HG03439 (cell line): ENCODE results near the gene ALG3.

Experiments
- ATAC-seq: cut with Tn5 transposase; IDR thresholded peaks from one replicate; pipeline ENCODE4 v1.9.1; 2021; ENCODE audit warnings: mild to moderate bottlenecking, moderate library complexity; ENCODE audit not compliant: unreplicated experiment

Gene ALG3

DNA sequence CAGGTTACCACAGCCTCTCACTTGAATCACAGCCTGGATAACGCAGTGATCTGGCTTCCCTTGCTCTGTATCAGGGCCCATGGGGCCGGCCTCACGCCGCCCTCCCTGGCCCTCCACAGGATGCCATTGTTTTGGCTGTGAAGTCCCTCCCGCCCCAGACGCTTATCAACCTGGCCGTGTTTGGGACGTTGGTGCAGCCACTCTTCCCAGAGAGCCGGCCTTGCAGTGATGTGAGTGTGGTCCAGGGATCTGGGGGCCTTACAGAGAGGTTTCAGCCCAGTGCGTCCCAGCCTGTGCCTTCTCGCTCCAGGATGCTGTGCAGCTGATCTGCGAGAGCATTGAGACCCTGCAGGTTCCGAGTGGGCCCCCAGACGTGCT lies 12.7 kb downstream of the ALG3 start:
- ATAC-seq, result no peak

DNA sequence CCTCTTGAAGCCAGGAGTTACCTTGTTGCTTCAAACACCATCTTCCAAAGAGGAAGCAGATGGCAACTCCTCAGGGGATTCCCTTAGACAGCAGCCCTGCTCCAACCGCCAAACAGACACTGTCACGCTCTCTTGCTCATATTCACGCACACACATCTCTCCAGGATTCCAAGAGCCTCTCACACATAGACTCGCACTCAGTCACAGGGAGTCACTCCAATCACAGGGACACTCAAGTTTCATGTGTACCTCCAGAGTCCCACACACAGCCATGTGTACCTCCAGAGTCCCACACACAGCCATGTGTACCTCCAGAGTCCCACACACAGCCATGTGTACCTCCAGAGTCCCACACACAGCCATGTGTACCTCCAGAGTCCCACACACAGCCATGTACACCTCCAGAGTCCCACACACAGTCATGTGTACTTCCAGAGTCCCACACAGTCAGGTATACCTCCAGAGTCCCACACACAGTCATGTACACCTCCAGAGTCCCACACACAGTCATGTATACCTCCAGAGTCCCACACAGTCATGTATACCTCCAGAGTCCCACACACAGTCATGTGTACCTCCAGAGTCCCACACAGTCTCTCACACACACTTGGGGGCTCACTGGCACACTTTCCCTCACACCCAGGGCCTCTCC lies 13.3 kb downstream of the ALG3 start:
- no peak for ATAC-seq

DNA sequence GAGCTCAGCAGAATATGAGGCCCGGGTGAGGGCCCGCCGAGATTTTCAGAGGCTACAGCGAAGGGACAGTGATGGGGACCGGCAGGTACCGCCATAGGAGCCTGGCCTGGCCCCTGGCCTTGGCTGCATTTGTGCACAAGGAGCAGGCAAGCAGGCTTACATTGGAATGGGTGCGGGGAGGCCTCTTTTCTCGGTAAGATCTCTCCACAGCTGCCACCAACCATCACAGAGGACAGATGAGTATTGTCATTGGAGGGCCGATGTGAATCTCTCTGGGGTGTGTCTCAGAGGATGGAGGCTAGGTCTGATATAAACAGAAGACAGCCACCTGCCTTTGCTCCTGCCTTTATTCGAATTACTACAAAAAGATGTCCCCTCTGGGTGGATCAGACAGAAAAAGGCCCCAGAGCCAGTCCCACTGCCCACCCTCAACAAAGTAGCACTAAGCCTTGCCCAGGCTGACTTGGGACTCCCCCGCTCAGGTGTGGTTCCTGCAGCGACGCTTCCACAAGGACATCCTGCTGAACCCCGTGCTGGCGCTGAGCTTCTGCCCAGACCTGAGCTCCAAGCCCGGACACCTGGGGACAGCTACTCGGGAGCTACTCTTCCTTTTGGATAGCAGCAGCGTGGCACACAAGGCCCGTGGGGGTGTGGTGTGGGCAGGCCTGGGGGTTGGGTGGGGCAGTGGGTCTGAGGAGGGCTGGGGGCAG lies 13.9 kb downstream of the ALG3 start:
- no peak for ATAC-seq

DNA sequence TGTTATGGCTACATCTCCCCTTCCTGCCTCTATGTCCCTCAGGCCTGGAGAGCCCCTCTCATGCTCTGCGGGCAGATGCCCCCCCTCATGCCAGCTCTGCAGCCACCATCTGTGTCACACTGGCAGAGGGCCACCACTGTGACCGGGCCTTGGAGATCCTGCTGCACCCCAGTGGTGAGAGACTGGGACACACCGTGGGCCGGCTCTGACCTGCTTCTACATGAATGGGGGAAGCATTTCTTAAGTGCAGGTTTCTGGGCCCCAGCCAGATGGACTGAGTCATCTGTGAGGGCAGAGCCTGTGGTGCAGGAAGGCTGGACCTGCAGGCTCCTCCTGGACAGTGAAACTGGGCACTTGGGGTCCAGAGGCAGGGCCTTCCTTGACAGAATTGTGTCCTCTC lies 14.5 kb downstream of the ALG3 start:
- no peak for ATAC-seq

DNA sequence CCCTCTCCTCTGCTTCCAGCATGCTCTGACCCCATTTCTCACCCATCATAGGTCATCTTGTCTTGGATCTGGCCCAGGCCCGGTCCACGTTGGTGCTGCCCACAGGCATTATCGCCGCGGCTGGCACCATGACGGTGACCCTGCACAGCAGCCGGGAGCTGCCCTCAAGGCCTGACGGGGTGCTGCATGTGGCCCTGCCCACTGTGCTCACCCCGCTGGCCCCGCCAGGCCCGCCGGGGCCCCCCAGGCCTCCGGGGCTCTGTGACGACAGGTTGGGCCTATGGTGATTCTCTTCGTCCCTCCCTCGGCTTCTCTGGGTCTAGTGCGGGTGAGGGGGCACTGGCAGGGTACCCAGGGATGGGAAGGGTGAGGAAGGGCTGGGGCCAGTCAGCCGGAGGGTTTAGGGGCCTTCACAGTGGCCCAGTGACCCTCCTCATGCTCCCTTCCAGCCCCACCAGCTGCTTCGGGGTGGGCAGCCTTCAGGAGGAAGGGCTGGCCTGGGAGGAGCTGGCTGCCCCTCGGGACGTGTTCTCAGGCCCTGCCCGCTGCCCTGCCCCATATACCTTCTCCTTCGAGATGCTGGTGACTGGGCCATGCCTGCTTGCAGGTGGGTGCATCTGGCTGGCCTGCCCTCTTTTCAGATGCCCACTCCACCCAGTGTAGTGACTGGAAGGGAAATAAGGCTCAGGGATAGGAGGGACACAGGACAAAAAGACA lies 15.5 kb downstream of the ALG3 start:
- ATAC-seq, result no peak

DNA sequence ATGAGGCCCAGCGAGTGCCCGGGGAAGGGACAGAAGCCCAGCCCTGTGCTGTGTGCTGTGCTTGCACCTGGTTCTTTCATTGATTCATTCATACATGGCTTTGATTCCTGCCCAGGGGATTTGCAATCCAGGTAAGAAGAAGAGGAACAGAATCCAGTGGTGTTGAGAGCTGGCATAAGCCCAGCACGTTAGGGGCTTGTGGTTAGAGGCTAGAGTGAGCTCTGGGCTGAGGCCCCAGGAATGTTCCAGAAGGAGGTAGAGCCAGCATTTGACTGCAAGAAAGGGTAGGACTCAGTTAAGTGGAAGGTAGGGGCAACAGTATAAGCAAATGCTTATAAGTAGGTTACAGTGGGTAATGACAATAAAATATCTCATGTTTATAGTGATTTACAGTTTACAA lies 17.1 kb downstream of the ALG3 start:
- ATAC-seq, result no peak

DNA sequence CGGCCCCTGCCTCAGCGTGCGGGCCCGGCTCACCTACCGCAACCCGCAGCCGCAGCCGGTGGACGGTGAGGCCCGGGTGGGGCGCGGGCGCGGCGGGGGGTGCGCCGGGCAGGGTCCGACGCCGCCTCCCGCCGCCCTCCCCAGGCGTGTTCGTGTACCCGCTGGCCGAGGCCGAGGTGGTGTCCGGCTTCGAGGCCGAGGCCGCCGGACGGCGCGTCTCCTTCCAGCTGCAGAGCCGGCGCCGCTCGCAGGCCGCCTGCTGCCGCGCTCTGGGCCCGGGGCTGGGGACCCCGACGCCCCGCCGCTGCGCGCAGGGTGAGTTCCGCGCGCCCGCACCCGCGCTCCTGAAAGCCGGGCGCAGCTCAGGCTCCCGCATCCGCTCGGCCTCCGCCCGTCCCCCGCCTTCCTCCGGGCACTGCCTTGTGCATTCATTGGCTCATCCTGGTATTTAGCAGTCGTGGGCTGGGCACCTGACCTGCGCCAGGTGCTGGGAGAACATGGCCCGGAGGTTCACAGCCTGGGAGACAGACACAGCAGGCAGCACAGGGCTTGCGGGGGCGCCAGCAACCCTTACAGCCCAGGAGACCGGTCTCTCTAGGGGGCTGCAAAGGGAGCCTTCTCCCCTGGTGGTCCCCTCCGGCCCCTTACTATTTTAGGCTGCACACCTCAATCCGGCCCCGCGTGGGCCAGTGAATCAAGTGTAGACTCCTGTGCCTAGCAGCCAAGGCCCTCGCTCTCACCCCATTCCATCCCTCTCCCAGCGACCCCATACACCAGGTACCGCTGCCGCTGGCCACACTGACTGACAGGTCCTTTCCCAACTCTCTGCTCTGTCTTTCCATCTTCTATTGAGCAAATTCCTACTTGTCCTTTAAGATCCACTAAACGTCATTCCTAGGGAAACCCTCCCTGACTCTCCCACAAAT lies 17.9 kb downstream of the ALG3 start:
- ATAC-seq, result no peak

DNA sequence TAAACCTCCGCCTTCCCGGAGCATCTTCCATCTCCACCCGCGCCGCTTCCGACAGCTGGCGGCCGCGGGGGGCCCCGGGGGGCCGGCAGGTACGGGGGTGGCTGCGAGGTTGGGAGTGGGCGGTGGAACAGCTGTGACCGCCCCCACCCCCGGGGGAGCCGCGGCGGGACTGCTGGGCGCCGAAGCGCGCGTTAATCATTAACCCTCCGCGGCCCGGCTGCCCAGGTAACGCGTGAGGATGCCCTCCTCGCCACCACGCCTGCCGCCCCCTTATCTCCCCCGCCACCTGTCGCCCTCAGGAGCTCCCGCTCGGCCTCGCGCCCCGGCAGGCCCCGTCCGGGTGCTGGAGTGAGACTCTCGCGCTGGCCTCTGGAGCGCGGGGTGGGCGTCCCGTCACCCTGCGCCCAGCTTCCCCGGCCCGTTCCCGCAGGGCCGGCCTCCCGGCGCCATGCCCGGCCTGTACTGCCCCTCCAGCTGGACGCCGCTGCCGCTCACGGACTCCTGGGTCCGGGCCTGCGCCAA lies 18.6 kb downstream of the ALG3 start:
- ATAC-seq, result no peak

DNA sequence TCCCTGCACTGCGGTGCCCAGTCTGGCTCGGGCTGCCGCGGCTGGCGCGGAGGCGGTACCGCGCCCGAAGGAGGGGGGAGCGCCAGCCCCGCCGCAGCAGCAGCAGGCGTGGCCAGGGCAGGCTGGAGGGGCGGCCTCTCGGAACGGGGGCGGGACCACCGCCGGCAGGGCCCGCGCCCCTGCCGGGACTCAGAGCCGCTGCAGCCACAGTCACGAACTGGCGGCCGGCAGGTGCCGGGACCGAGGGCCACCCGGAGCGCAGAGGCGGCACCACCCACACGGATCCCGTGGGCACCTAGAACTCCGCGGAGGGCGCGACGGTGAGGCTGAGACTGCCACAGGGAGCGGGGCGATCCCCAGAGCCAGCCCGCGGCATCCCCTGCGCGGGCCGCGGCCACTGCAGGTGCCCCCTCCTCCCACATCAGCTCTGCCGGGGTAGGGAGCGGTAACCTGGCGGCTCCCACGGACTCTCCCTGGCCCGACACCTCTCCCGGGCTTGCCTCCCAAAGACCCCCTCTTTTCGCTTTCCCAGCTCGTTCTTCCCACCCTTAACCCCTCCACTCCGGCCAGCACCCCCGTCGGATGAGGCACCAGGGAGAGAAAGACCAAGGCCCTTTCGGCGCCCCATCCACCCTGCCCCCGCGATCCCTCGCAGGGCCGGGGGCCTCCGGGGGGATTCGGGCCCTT lies 19.2 kb downstream of the ALG3 start, which contains the start of gene VWA5B2:
Gene VWA5B2, plus strand, starts transcription at position 192 of the 687 bp plus-strand sequence. CDS start 944 bp downstream, outside the sequence.
- ATAC-seq, result peak; percentile 50

DNA sequence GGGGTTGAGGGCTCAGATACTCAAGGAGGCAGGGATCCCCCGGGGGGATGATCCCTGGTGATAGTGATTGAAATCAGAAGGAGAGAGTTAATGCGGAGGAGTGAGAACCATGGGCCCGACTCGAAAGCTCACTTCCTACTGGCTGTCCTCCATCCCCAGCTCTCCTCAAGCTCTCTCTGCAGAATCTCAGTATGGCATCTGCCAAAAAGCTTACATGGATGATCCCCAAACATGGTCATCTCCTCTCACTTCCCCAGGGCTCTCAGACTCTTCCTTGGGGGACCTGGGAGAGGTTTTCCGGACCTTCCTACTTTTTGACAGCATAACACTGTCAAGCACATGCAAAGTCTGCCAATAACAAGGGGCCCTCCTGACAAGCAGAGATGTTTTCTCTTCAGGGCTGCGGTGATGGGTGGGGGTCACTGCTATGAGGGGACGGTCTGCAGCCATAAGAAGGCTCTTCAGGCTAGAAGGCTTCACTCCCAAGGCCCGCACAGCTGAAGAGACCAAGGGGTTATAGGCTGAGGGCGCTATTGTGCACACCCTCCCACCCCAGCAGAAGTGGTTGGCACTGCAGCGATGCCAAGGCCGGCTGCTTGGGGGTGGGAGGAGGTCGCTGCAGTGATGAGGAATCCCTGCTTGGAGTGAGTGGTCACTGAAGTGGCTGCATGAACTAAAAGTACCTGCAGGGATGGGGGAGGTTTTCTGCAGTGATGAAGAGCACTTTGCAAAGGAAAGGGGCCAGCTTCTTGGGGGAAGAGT lies 20.2 kb downstream of the ALG3 start:
- no peak for ATAC-seq

DNA sequence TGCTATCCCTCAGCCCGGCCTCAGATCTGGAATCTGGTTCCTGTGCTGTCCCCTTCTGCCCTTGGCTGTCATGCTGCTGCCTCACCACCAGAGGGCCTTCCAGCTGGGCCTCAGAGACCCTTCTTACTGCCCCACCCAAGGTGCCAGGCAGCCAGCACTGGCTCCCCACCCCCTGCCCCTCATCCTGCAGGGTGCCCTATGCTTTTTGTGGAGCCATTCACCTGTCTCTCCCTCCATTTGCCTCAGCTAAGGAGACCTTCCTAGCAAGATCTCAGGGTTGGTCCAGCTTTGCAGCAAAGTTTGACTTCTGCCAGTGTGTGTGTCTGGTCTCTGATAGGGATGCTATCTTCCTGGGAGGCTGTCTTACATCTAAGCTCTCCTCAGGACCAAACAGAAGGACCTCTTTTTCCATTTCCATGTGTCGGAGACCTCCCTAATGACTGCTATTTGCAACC lies 21.3 kb downstream of the ALG3 start:
- no peak for ATAC-seq

DNA sequence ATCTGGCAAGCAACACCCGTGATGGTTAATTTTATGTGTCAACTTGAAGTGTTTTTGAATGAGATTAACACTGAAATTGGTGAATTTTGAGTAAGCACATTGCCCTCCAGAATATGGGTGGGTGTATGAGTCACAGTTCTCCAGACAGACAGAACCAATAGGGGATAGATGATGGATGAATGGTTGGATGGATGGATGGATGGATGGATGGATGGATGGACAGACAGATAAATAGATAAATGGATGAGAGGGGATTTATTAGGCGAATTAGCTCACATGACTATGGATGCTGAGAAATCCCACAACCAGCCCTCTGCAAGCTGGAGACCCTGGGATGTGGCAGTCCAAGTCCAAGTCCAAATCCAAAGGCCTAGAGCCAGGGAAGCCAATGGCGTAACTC lies 24.8 kb downstream of the ALG3 start:
- no peak for ATAC-seq

DNA sequence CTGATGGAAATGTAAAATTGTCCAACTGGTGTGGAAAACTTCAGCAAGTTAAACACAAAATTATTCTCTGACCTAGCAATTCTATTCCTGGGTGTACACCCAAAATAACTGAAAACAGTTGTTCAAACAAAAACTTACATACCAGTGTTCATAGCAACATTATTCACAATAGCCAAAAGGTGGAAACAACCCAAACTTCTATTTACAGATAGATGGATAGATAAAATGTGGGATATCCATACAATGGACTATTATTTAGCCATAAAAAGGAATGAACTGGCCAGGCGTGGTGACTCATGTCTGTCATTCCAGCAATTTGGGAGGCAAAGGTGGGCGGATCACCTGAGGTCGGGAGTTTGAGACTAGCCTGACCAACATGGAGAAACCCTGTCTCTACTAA lies 26.2 kb downstream of the ALG3 start:
- no peak for ATAC-seq

DNA sequence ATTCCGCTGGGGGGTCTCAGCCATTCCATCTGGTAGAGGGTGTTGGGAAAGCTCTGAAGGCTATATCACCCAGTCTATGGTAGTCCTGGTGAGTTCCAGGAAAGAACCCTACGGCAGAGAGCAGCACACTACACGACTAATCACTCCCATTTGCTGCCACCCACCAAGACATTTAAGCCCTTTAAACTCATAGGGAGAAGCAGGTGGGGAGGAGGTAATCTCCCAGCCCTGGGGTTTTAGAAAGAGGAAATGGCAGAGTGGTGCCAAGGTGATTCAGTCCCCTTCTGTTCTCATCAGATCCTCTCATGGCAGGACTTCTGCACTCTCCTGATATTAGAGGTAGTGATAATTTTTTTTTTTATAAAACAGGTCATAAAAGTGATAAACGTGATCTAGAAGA lies 29.9 kb downstream of the ALG3 start:
- ATAC-seq, result no peak

DNA sequence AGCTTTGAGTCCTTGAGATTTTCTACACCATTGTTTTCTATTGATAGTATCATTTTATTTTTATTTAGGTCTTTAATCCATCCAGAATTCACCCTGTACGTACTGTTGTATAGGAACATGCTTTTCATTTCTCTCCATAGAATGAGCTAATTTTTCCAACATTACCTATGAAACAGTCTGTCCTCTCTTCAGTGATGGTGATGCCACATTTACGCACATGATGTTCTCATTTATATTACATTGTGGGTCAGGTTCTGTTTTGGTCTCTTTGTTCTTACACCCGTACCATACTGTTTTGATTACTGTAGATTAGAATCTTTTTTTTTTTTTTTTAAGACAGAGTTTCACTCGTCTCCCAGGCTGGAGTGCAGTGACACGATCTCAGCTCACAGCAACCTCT lies 37.0 kb downstream of the ALG3 start:
- no peak for ATAC-seq

DNA sequence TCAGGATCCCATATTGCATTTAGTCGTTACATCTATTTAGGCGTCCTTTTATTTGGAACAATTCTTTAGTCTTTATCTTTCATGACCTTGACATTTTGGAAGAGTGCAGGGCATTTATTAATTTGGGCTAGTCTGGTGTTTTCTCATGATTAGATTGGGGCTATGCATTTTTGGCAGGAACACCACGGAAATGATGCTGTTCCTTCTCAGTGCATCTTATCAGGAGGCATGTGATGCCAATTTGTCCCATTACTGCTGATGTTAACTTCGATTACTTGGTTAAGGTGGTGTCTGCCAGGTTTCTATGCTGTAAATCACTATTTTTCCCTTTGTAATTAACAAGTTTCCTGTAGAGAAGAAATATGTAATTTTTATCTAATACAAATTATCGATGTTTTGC lies 37.5 kb downstream of the ALG3 start:
- no peak for ATAC-seq

DNA sequence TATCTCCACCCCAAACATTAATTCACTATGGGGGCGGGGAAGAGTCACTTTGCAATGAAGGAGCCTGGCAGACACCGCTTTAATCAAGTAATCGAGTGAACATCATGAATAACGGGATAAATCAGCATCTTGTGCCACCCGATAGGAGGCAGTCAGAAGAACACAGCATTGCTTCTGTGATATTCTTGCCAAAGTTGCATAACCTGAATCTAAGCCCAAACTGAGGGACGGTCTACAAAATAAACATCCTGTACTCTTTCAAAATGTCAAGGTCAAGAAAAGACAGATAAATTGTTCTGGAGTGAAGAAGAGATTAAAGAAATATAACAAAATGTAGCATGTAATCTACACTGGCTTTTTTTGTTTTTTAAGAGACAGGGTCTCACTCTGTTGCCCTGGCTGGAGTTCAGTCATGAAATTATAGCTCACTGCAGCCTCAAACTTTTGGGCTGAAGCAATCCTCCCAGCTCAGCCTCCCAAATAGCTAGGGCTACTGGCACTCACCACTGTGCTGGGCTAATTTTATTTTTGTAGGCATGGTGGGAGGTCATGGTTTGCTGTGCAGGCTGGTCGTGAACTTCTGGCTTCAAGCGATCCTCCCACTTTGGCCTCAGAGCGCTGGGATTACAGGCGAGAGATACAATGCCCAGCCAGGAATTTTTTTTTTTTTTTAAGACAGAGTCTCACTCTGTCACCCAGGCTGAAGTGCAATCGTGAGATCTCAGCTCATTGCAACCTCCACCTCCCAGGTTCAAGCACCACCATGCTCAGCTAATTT lies 39.4 kb downstream of the ALG3 start:
- no peak for ATAC-seq

DNA sequence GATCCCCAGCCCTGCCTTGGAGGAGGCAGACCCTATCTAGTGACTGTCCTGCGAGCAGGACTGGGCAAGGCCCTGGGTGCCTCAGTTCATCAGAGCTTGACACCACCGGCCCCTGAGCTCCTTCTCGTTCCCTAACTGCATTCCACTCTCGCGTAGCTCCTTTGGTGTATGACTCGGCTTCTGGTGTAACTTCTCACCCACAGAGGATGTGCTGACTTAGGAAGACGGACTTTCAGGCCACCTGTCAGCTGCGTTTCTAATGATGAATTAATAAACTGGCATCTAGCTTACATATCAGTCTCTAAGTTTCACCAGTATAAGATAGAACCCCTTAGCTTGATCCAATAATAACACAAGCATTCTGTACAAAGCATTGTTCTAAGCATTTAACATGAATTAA lies 45.2 kb downstream of the ALG3 start:
- no peak for ATAC-seq

DNA sequence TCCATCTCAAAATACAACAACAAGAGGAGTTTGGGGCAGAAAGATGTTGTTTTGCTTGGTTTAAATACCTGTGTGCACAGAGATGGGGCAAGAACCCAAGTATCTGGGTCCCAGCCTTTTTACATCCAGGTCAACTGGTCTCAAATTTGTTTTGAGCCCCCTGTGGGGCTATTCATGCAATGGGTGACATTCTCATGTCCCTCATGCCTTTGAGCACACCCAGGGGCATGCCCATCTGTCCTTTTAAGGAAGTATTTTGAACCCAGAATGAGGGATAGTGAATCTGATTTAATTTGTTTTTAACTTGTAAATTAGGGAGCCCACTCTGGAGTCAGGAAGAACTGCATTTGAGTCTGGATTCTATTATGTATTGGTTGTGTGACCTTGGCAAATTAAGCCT lies 47.9 kb downstream of the ALG3 start:
- ATAC-seq, result no peak
